ENCODE data around the gene GLTPD2. TPM values are rescaled to one million over a fixed set of nuclear protein-coding genes. Genes with fewer than 3 reads are reported as not detected.
A peak's percentile ranks its signal among the peaks of the same experiment; 100 is the strongest.
"Not testable (repeated sequence)": the region's sequence is repeated elsewhere in the genome, so short reads cannot be mapped to it uniquely, and the experiment has no call there.

Gene GLTPD2
- total RNA-seq, 4 donors from 2014 or later = 1.1 to 2.0 (median 1.1) TPM; not detected in 1

DNA sequence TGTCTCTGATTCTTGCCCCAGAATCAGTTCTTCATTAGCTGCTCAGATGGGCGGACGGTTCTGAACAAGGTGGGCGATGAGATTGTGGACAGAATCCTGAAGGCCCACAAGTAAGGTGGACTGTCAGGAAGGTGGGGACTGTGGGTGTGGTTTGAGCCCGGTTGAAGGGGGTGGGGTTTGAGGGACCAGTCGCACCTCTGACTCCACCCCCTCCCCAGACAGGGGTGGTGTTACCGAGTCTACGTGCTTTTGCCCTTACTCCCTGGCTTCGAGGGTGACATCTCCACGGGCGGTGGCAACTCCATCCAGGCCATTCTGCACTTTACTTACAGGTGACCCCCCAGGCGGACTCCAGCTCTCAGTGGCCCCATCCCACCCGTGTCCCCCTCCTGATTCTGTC lies 29.5 kb downstream of the GLTPD2 start:
- no peak overlapping the region for H3K27ac ChIP-seq
- H3K27me3 ChIP-seq = no peaks in the 10 kb centered on the region
- intact Hi-C loops (cut with DNase I) = no loop called here
- DNase-seq = no peak
- WGBS, 2 donors = 40 to 77% methylated on average over 1 to 12 of the region's 12 CpGs
- H3K4me3 ChIP-seq = no peak overlapping the region
- TF ChIP-seq, protein P1, sequence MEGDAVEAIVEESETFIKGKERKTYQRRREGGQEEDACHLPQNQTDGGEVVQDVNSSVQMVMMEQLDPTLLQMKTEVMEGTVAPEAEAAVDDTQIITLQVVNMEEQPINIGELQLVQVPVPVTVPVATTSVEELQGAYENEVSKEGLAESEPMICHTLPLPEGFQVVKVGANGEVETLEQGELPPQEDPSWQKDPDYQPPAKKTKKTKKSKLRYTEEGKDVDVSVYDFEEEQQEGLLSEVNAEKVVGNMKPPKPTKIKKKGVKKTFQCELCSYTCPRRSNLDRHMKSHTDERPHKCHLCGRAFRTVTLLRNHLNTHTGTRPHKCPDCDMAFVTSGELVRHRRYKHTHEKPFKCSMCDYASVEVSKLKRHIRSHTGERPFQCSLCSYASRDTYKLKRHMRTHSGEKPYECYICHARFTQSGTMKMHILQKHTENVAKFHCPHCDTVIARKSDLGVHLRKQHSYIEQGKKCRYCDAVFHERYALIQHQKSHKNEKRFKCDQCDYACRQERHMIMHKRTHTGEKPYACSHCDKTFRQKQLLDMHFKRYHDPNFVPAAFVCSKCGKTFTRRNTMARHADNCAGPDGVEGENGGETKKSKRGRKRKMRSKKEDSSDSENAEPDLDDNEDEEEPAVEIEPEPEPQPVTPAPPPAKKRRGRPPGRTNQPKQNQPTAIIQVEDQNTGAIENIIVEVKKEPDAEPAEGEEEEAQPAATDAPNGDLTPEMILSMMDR (IDR thresholded peaks at IDR 0.05) = no peak
- TF ChIP-seq POLR2A (IDR thresholded peaks at IDR 0.05) = no peak
- H3K4me1 ChIP-seq = peaks cover 0 to 7% (median 0%) of the 10 kb centered on the region in 3 donors
- H3K36me3 ChIP-seq = peaks cover 28 to 96% (median 32%) of the 10 kb centered on the region in 3 donors
- no peaks in the 10 kb centered on the region for H3K9me3 ChIP-seq

DNA sequence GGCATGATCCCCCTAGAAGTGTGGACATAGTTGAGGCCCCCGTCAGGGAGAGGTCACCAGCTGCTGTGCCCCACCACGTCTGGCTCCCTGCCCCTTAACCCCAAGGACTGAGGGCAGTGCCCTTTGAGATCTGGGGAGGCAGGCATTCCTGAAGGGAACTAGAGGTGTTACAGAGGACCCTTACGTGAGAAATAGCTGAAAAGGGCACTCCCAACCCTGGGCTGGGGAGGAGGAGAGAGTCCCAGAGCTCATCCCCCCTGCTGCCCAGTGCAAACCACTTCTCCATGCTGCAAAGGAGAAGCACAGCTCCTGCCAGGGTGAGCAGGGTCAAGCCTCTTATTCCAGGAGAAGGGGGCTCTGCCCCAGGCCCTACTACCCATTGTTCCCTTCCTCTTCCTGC lies 34.1 kb downstream of the GLTPD2 start:
- WGBS, 2 donors = 69 to 80% methylated on average over 1 to 3 of the region's 3 CpGs
- no peak overlapping the region for H3K27ac ChIP-seq
- TF ChIP-seq POLR2A (IDR thresholded peaks at IDR 0.05) = no peak
- TF ChIP-seq, protein P1 (IDR thresholded peaks at IDR 0.05) = no peak
- H3K36me3 ChIP-seq = peaks cover 5 to 67% (median 6%) of the 10 kb centered on the region in 3 donors
- DNase-seq = no peak
- H3K27me3 ChIP-seq = no peaks in the 10 kb centered on the region
- H3K9me3 ChIP-seq = no peaks in the 10 kb centered on the region
- H3K4me1 ChIP-seq = peaks cover 0 to 5% (median 0%) of the 10 kb centered on the region in 3 donors
- intact Hi-C loops (cut with DNase I) = no loop called here
- no peak overlapping the region for H3K4me3 ChIP-seq

DNA sequence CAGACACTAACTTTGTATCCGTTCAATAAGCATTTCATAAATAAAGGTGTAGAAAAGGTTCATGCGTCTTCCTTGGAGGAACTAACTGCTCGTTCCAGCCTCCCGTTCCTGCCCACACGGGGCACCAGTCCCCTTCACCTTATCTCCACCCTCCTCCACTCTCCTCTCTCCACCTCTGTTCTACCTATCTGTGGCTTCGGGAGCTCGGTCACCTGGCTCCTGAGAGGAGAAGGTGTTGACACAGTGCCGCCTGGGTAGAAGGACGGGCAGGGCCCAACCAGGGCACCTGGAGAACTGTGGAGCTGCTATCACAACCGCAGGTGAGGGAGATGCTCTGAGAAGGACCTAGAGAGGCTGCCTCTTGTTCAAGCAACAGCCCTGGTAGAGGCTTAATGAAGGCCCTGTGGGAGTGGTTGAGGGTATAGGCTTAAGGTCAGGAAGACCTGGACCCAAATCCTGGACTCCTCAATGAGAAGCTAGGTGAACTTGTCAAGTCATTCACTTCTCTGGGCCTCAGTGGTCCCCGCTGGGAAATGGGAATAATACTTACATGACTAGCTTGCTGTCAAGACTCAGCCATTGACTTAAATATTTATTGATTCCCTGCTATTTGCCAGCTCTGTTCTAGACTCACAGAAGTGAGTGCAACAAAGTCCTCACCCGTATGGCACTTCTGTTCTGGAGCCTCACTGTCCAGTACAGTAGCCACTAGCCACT lies 34.8 kb downstream of the GLTPD2 start:
- TF ChIP-seq POLR2A (IDR thresholded peaks at IDR 0.05) = no peak
- TF ChIP-seq, protein P1 (IDR thresholded peaks at IDR 0.05) = no peak
- H3K36me3 ChIP-seq = peaks cover 5 to 60% (median 6%) of the 10 kb centered on the region in 3 donors

DNA sequence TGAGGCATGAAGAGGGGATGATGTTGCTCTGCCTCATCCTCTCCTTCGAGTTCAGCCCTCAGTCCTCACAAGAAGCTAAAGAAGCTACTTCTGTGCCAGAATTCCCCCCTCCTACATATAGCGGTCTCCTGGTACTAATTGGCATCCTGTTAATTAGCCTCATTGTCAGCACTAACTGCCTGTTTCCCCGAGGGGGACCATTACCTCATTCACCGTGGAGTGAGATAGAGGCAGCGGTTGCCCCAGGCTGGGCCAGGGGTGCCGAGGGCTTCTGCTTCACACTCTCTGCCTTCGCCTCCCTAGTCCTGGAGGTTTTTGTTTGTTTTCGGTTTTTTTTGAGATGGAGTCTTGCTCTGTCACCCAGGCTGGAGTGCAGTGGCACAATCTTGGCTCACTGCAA lies 38.6 kb downstream of the GLTPD2 start:
- H3K27ac ChIP-seq = no peak overlapping the region
- H3K4me1 ChIP-seq = no peaks in the 10 kb centered on the region
- WGBS, 2 donors = 60 to 81% methylated on average over 5 to 8 of the region's 8 CpGs
- no peak overlapping the region for H3K4me3 ChIP-seq
- no peaks in the 10 kb centered on the region for H3K9me3 ChIP-seq
- TF ChIP-seq, protein P1 (IDR thresholded peaks at IDR 0.05) = no peak
- no peak for TF ChIP-seq POLR2A (IDR thresholded peaks at IDR 0.05)
- intact Hi-C loops (cut with DNase I) = no loop called here
- peaks cover 0 to 21% (median 0%) of the 10 kb centered on the region in 3 donors for H3K36me3 ChIP-seq
- H3K27me3 ChIP-seq = no peaks in the 10 kb centered on the region
- no peak for DNase-seq

More for the DNA sequence above, 34.8 kb downstream of the GLTPD2 start:
- intact Hi-C loops (cut with DNase I) = no loop called here
- H3K9me3 ChIP-seq = no peaks in the 10 kb centered on the region
- no peaks in the 10 kb centered on the region for H3K27me3 ChIP-seq
- 66% methylated on average over 8 to 10 of the region's 12 CpGs for WGBS, 2 donors
- DNase-seq = no peak
- no peak overlapping the region for H3K27ac ChIP-seq
- no peak overlapping the region for H3K4me3 ChIP-seq
- peaks cover 0 to 5% (median 0%) of the 10 kb centered on the region in 3 donors for H3K4me1 ChIP-seq

DNA sequence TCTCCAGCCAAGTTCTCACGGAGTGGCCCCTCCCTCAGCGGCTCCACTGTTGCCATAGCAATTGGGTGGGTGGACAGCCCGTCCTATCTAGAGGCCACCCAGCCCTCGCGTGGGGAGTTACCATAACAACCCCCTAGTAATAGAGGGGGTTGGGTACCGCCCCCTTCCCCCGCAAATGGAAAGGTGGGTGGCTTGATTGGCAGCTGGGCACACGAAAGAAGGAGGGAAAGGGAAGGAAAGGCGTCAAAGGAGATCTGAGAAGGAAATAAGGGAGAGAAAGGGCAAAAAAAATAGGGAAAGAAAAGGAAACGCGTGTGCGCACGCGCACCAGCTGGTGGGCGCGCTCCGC lies 44.0 kb downstream of the GLTPD2 start:
- WGBS, 2 donors = 0% methylated on average over 9 of the region's 17 CpGs
- Histone ChIP-seq H3K27ac (peak overlapping the region; percentile 92 to 99 (median 97)), H3K4me3 (peak overlapping the region; percentile 82 to 100 (median 94)), H3K4me1 (peaks cover 29 to 42% (median 34%) of the 10 kb centered on the region in 3 donors)
- H3K36me3 ChIP-seq; DNase-seq; intact Hi-C loops (cut with DNase I); H3K27me3 ChIP-seq; H3K9me3 ChIP-seq: not testable (repeated sequence)
